Skeletal muscle cell (primary cell): Measurements from ENCODE around the gene BAIAP2L1.
"Not testable (repeated sequence)": the region's sequence is repeated elsewhere in the genome, so short reads cannot be mapped to it uniquely, and the experiment has no call there.

Source experiments
- DNase-seq: peaks from one replicate; pipeline ENCODE4 v3.0.0-alpha.2; 2010; ENCODE audit warnings: low read depth
- H3K4me3 ChIP-seq: 2 replicates; pipeline ENCODE4 v1.5.1; 2011; ENCODE audit warnings: low read depth, mild to moderate bottlenecking, control low read depth, low read length, moderate library complexity

The BAIAP2L1 gene, protein sequence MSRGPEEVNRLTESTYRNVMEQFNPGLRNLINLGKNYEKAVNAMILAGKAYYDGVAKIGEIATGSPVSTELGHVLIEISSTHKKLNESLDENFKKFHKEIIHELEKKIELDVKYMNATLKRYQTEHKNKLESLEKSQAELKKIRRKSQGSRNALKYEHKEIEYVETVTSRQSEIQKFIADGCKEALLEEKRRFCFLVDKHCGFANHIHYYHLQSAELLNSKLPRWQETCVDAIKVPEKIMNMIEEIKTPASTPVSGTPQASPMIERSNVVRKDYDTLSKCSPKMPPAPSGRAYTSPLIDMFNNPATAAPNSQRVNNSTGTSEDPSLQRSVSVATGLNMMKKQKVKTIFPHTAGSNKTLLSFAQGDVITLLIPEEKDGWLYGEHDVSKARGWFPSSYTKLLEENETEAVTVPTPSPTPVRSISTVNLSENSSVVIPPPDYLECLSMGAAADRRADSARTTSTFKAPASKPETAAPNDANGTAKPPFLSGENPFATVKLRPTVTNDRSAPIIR

DNA sequence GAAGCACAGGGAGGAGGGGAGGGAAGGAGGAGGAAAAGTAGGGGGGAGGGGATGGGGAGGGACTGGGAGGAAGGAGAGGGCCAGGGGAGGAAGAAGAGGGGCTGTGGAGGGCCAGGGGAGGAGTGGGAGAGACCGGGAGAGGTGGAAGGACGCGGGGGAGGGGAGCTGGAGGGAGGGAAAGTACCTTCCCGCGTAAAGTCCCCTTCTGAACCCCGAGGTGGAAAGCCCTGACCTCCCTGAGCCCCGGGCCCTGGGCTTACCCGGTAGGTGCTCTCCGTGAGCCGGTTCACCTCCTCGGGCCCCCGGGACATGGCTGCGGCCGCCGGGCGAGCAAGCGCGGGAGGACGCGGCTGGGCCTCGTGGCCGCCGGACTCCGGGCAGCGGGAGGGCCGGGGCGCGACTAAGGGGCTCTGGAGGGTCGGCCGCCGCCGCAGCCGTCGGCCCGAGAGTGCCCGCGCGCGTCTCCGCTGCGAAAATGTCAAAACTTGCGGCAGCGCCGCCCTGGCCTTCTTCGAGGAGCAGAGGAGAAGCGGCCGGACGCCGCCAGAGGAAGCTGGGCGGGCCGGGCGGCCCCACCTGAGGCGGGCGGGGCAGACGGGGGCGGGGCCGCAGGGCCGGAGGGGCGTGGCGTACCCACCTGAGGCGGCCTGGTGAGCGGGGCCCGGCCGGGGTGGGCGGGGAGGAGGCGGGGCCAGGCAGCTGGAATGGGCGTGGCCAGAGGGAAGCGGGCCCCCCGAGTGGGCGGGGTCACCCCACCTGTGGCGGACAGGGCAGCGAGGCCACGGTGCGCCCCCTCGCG lies at the start of gene BAIAP2L1:
Gene BAIAP2L1 (minus strand): TSS at position 549 of the 799 bp plus-strand sequence. CDS start 238 bp downstream, at position 311.
- DNase-seq, result no peak
- H3K4me3 ChIP-seq, result peak within 1 kb of the TSS; percentile 54

DNA sequence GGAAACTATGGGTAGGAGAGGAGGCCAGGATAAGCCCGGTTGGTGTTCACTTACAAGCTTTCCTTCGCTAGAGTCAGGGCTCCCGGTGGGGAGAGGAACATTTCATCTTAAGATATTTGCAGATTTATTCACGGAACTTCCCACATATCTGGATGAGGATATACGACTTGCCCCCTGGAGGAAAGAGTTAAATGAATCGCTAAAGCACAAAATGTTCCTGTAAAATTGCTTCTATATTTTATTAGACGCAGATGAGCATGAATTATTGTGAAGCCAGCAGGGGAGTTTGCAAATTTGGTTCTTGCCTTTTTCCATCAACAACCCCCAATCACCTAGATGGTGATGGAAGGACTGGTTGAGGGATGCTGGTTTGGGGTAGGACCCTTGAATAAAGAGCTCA lies 47.9 kb upstream of the BAIAP2L1 start:
- no peak overlapping the region for H3K4me3 ChIP-seq
- DNase-seq, result no peak

DNA sequence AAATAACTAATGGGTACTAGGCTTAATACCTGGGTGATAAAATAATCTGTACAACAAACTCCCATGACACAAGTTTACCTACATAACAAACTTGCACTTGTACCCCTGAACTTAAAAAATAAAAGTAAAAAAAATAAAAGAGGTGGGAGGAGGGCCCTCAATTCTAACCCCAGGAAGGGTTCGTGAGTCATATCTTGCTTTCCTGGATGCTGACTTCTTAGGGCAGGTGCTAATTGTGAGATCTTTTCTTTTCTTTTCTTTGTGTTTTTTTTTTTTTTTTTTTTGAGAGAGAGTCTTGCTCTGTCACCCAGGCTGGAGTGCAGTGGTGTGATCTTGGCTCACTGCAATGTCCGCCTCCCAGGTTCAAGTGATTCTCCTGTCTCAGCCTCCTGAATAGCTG lies 40.1 kb upstream of the BAIAP2L1 start:
- not testable (repeated sequence) for H3K4me3 ChIP-seq, DNase-seq

DNA sequence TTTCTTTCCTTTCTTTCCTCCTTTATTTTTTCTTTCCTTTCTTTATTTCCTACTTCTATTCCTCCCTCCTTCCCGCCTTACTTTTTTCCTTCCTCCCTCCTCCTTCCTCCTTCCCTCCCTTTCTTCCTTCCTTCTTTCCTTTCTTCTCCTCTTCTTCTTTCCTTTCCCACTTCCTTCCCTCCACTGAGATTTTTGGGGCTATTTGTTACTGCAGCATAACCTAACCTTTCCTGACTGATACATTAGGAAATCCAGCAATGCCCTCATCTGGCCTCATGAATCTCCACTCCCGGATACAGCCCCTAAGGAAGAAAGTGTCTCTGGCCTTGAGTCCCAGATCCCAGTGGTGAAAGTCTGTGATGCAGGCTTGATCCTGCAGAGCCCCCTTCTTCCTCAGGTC lies 38.6 kb upstream of the BAIAP2L1 start:
- H3K4me3 ChIP-seq, result no peak overlapping the region
- DNase-seq, result no peak

DNA sequence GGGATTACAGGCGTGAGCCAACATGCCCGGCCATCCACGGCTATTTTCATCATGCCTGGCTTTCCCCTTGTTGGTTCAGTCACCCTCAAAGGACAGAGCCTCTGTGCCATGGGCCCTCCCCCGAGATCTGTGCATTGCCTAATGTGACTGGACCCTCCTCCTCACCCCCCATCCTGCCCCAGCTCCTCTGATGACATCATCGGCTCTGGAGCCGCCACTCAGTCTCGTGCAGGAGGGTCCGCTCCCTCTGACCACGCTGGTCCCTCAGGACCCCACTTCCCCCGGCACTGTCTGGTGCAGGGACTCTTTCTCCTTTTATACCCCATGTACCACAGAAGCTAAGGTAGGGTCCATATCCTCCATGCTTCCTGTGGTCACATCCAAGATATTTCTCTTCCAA lies 33.2 kb upstream of the BAIAP2L1 start:
- no peak overlapping the region for H3K4me3 ChIP-seq
- DNase-seq, result no peak

DNA sequence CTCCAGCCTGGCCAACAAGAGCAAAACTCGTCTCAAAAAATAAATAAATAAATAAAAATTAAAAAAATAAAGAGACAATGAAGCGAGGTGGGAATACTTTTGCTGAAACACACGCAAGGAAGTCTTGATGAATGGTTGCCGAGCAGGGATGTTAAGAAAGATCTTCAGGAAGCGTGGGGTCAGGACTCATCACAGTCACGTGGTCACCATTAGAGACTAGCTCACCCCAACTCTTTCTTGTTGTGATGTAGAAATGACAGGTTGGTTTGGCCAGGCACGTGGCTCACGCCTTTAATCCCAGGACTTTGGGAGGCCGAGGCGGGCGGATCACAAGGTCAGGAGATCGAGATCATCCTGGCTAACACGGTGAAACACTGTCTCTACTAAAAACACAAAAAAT lies 28.9 kb upstream of the BAIAP2L1 start:
- no peak for DNase-seq
- no peak overlapping the region for H3K4me3 ChIP-seq

DNA sequence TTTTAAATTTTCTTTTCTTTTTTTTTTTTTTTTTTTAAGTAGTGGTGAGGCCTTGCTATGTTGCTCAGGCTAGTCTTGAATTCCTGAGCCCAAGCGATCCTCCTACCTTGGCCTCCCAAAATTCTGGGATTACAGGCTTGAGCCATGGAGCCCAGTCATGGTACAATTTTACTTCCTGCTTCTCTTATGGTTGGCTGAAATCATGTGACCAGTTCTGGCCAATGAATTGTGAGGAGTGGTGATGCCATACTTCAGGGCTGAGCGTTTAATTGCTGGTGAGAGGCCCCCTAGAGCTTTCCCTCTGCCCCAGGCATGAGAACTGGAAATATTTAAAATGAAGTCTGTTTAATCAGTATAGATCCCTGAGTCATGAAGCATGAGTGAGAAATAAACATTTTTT lies 22.2 kb upstream of the BAIAP2L1 start:
- DNase-seq, result no peak
- H3K4me3 ChIP-seq, result no peak overlapping the region

DNA sequence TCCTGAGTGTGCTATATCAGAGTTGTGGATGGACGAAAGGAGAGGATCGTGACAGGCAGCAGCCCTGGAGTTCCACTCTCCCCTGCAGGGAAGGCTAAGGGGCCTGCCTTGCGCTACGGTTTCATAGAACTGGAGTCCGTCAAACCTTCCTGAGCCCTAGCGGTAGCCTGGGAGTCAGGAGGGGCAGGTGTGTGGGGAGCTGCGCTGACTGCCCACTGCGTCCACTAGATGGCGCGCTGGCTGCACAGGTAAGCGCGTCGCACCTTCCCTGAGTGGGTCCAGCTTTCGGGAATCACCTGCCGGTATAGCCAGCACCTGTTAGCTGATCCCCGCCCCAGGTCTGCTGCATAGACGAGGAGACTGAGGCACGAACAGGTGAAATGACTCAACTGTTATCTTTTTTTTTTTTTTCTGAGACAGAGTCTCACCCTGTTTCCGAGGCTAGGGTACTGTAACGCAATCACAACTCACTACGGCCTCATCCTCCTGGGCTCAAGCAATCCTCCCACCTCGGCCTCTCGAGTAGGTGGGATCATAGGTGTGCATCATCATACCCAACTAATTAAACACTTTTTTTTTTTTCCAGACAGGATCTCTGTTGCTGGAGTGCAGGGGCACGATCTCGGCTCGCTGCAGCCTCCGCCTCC lies 20.2 kb upstream of the BAIAP2L1 start:
- no peak overlapping the region for H3K4me3 ChIP-seq
- DNase-seq, result no peak

DNA sequence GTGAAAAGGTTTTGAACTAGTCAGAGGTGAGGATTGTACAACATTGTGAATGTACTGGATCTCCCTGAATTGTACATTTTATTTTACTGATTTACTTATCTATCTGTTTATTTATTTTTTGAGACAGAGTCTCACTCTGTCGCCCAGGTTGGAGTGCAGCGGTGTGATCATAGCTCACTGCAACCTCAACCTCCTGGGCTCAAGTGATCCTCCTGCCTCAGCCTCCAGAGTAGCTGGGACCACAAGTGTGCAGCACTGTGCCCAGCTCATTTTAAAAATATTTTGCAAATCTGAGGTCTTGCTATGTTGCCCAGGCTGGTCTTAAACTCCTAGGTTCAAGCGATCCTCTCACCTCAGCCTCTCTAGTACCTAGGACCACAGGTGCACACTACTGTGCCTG lies 19.1 kb upstream of the BAIAP2L1 start:
- H3K4me3 ChIP-seq, DNase-seq: not testable (repeated sequence)

DNA sequence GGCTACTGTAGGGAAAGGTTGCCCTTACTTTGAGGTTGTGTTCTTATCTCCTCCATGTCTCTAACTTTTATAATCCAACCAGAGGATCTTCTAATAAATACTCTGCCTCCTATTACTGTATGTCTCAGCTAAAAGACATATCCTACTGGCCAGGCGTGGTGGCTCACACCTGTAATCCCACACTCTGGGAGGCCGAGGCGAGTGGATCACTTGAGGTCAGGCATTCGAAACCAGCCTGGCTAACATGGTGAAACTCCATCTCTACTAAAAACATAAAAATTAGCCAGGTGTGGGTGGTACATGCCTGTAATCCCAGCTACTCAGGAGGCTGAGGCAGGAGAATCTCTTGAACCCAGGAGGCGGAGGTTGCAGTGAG lies 18.4 kb upstream of the BAIAP2L1 start:
- DNase-seq, H3K4me3 ChIP-seq: not testable (repeated sequence)

DNA sequence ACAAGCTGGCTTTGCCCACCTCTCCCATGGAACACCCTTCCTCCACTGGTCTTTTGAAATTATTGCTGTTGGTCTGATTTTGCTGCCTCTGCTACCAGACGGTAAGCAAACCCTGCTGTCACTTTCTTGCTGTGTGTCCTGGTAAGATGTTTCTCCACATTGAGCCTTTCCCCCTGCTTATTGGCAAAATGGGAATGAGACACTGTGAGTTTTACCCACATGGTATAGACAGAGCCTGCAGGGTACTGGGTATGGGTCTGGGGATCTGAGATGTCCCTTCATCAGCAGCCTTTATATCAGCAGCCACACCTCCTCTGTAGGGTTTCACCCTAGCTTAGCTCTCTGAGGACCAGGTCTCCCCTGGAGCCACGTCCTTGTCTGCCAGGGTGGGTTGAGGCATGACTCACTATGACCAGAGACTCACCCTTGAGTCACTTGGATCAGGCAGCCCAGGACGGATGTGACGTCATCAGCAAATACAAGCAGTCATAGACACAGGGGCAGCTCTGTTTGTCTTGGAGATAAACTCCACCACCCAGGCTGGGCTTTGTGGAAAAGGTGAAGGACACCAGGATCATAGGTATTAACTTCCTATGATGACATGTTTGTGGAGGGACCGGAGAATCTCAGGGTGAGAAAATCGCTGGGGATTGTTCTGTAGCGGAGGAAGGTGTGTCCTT lies 17.9 kb upstream of the BAIAP2L1 start:
- no peak overlapping the region for H3K4me3 ChIP-seq
- DNase-seq, result peak; percentile 83

DNA sequence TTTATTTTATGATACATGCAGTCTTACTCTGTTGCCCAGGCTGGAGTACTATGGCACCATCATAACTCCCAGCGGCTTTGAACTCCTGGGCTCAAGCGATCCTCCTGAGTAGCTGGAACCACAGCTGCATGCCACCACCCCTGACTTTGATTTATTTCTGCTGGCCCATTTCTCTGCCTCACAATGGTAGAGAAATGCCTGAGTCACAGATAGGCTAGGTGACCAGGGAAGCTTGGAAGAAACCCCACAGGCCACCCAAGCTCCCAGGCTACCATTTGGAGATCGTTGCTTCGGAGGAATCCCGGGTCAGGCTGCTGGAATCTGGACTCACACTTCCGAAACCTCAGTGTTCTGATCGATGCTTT lies 17.4 kb upstream of the BAIAP2L1 start:
- no peak for DNase-seq

DNA sequence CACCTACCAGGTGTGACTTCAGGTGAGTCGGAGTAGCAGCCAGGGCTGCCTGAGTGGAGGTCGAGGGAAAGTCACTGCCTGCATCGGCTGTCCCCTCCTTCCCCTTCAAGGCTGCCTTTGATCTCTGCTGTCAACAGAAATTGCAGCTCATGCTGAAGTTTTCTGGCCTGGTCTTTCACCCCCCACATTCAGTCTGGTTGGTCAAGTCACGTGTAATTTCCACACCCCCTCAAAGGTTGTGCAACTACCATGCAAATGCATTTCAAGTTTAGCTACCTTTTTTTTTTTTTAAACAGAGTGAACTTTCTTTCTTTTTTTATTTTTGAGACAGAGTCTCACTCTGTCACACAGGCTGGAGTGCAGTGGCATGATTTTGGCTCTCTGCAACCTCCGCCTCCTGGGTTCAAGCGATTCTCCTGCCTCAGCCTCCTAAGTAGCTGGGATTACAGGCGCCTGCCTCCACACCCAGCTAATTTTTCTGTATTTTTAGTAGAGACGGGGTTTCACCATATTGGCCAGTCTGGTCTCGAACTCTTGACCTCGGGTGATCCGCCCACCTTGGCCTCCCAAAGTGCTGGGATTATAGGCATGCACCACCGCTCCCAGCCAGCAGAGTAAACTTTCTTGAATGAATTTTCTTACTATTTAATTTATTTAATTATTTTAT lies 16.8 kb upstream of the BAIAP2L1 start:
- peak; percentile 43 for DNase-seq
- not testable (repeated sequence) for H3K4me3 ChIP-seq

More for the DNA sequence above, 17.4 kb upstream of the BAIAP2L1 start:
- no peak overlapping the region for H3K4me3 ChIP-seq

DNA sequence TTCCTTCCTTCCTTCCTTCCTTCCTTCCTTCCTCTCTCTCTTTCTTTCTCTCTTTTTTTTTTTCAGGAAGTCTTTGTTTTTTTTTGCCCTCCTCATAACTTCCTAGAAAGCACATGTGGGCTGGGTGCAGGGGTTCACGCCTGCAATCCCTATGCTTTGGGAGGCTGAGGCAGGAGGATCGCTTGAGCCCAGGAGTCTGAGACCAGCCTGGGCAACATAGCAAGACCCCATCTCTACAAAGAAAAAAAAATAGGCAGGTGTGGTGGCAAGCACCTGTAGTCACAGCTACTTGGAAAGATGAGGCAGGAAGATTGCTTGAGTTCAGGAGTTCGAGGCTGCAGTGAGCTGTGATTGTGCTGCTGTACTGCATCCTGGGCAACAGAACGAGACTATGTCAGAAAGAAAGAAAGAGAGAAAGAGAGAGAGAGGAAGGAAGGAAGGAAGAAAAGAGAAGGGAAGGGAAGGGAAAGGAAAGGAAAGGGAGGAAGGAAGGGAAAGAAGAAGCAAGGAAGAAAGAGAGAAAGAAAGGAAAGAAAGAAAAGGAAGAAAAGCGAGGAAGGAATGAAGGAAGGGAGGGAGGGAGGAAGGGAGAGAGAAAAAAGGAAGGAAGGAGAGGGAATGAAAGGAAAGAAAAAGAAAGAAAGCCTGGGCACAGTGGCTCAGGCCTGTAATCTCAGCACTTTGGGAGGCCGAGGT lies 13.5 kb upstream of the BAIAP2L1 start:
- no peak overlapping the region for H3K4me3 ChIP-seq

DNA sequence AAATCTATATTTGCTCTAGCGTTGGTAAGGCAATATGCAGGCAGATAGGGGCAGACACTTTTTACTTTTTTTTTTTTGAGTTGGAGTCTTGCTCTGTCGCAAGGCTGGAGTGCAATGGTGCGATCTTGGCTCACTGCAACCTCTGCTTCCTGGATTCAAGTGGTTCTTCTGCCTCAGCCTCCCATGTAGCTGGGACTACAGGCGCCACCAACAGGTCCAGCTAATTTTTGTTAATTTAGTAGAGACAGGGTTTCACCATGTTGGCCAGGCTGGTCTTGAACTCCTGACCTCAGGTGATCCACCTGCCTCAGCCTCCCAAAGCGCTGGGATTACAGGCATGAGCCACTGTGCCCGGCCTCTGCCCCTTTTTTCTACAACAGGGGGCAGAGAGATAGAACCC lies 12.8 kb upstream of the BAIAP2L1 start:
- not testable (repeated sequence) for DNase-seq, H3K4me3 ChIP-seq

More for the DNA sequence above, 13.5 kb upstream of the BAIAP2L1 start:
- DNase-seq, result no peak

DNA sequence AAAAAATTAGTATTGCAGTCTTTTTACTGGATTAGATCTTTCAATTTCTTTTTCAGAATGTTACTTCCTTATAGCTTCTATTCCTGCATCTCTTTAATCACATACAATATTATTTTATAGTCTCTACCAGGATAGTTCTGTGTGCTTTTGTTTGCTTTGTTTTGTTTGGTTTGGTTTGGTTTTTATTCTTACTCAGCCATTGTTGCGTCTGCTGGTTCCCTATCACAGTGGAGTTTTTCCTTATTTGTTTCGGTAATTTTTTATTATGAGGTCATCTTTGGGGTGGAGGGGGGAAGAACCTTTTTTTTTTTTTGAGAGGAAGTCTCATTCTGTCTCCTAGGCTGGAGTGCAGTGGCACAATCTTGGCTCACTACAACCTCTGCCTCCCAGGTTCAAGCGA lies 9.0 kb upstream of the BAIAP2L1 start:
- DNase-seq, result no peak
- H3K4me3 ChIP-seq, result no peak overlapping the region

DNA sequence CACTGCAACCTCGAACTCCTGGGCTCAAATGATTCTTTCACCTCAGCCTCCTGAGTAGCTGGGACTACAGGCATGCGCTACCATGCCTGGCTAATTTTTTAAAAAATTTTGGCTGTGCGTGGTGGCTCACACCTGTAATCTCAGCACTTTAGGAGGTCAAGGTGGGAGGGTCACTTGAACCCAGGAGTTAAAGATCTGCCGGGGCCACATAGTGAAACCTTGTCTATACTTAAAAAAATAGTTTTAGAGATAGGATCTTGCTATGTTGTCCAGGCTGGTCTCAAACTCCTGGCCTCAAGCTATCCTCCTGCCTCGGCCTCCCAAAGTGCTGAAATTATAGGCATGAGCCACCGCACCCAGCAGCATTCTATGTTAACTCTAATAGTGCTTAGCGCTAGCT lies 7.3 kb upstream of the BAIAP2L1 start:
- DNase-seq, H3K4me3 ChIP-seq: not testable (repeated sequence)

DNA sequence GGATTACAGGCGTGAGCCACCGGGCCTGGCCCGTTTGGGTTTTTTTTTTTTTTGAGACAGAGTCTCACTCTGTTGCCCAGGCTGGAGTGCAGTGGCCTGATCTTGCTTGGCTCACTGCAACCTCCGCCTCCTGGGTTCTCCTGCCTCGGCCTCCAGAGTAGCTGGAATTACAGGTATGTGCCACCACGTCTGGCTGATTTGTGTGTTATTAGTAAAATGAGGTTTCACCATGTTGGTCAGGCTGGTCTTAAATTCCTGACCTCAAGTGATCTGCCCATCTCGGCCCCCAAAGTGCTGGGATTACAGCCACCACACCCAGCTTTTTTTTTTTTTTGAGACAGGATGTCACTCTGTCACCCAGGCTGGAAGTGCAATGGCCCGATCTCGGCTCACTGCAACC lies 5.9 kb upstream of the BAIAP2L1 start:
- no peak for DNase-seq
- no peak overlapping the region for H3K4me3 ChIP-seq
